ENCODE measurements around the gene NDRG3.
"Not testable (repeated sequence)": the region's sequence is repeated elsewhere in the genome, so short reads cannot be mapped to it uniquely, and the experiment has no call there.

NDRG3 gene

DNA sequence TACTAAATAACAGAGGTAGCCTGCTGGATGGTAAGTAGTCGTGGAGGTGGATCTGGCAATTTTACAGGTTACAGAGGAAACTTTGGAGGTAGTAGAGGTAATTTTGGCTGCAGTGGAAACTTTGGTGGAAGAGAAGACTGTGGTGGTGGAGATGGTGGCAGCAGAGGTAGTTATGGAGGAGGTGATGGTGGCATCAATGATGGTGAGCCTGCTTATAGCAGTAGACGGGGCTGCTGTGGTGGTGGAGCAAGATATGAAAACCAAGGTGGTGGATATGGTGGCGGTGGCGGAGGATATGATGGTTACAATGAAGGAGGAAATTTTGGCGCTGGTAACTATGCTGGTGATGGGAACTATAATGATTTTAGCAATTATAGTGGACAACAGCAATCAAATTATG is 125.0 kb downstream of the NDRG3 start:
- no peak for DNase-seq (ENCODE audit: insufficient read length, low spot score)
- no peak for FAIRE-seq

DNA sequence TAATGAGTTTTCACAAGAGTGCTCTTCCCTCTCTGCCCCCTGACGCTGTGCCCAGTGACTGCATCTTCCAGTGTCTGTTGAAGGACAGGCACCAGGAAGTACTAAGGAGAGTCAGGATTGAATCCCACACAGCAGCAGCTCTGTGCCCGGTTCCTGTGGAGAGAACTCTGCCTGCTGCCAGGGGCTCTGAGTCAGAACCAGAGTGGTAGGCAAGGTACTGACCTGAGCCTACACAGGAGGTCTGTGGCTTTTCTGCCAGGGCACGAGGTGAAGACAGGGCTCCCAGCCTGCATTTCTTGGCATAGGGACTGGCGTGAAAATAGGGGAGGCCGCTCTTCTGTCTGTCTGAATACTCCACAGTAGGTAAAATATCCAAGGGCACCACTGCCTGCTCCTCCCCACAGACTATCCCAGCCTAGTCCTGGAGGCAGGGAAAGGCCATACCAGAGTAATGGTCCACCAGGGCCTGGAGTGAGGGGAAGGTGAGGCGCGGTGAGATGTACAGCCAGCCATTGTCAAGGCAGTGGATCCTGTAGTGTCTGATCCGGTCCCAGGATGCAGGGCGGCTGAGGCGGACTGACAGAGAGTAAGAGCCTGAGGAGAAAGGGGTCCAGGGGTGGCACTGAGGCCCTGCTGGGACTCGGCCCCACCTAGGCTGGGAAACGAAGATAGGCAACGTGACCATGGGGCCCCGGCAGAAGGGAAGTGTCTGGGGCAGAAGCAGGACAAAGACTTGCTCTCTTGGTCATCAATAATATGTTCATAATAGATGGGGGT is 130.9 kb downstream of the NDRG3 start:
- FAIRE-seq (no peak), DNase-seq (ENCODE audit: insufficient read length, low spot score) (no peak)

DNA sequence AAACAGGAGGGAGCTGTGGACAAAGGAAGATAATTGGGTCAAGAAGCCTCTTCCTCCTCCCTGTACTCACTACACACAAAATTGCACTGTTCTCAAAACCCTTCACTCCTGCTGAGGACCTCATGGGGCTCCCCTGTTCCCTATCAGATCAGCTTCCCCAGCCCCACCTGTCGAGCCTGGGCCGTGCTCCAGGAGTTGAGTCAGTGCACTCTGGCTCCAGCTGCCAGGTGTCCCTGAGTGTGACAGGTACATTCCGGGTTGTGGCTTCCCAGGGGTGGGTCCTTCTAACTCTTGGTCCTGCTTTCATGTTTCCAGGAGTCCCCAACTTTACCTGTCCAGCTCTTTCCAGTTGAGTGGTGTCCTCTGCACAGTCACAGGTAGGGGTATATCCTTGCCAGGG is 131.9 kb downstream of the NDRG3 start:
- FAIRE-seq (no peak), DNase-seq (ENCODE audit: insufficient read length, low spot score) (no peak)

DNA sequence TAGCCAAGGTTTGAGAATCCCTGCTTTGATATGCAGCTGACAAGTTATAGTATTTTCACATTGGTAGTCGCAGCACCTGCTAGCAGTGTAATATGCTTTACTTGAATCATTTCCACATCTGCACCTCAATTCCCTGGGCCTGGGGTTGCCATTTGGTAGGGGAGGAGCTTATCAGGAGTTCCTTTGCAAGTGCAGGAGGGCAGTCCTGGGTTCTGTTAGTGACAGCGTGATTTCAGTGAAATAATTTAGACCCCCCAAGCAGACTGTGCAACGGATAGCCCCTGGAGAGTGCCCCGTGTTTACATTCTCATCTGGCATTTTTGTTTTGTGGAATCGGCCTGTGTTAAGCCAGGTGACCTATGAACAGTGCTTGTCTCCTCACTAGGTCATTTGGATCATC is 134.3 kb downstream of the NDRG3 start:
- FAIRE-seq (no peak), DNase-seq (ENCODE audit: insufficient read length, low spot score) (no peak)

GRCh38 chr20:36608388-36608728 is 137.5 kb downstream of the NDRG3 start:
- not testable (repeated sequence) for DNase-seq (ENCODE audit: insufficient read length, low spot score)

GRCh38 chr20:36607586-36608387 is 138.1 kb downstream of the NDRG3 start:
- FAIRE-seq (no peak), DNase-seq (ENCODE audit: insufficient read length, low spot score) (no peak)

More at GRCh38 chr20:36608388-36608728, 137.5 kb downstream of the NDRG3 start:
- FAIRE-seq = not testable (repeated sequence)

DNA sequence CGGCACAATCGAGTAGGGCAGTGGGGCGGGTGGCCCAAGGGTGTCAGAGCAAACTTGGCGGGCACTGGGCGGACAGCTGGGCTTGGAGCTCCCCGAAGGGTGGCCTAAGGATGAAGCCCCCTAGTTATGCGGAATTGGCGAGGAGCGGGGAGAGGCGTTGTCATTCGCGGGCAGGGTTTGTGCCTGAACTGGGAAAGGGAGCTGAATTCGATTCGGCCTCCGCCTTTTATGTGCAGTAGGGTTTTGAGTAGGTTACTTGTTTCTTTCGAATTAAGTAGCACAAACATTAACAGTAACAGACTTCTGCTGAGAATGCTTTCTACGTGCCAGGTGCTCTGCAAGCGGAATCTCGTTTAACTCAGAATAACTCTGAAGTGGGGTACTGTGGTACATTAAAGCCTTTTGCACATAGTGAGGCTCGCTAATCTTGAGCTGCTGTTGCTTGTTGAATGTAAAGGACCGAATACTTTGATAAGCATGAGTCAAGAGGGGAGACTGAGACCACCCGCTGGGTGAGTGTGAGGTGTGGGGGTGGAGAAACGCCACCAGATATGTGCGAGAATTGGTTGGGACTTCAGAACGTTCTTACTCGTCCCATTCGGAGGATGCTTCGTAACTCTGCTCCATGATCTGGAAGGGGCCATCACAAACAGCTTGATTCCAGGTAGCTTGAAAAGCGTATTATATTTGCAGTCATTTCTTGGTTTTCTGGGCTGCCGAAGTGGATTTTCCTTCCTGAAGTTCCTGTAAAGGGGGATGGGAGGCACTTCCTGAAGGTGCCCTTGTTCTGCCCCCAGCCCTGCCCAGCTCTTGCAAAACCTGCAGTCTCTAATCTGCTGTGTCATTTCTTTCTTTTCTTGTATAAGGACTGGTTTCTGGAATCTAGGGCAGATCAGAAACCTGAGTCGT is 139.5 kb downstream of the NDRG3 start:
- FAIRE-seq (peak; percentile 66), DNase-seq (ENCODE audit: insufficient read length, low spot score) (no peak)

DNA sequence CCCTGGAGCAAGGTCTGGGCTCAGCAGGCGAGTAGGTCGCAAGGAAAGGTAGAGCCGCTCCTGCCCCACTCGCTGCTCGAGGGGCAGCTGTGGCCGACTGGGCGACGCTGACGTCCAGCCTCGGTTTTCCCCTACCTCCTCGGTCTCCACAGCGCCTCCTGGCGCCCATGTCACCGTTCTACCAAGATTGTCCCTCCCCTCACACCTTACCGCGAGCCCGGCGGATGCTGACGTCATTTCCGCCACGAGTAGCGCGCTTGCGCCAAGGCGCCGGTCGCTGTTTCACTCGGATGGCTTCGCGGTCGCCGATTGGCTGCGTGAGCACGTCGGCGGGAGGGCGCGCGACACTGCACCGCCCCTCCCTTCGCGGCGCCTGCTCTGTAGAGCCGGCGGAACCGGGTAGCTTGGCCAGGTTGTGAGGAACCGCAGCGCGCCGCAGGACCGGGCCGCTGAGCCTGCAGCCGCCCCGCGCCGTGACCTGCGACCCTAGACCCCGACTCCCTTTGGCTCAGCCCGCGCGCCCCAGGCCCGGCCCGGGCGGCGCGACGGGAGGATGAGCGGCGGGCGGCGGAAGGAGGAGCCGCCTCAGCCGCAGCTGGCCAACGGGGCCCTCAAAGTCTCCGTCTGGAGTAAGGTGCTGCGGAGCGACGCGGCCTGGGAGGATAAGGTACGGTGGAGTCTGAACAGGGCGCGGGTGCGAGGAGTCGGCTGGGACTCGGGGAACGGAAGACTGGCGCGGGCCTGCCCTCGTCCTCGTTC is 140.3 kb downstream of the NDRG3 start, which contains the start of gene RAB5IF:
Gene RAB5IF, plus strand, starts transcription at position 381 of the 759 bp plus-strand sequence. Its CDS starts 173 bp downstream, at position 554.
- DNase-seq (ENCODE audit: insufficient read length, low spot score) (peak; percentile 71), FAIRE-seq (peak; percentile 98)

- DNase-seq (ENCODE audit: insufficient read length, low spot score) (peak; percentile 28), FAIRE-seq (no peak)
These were observed 140.9 kb downstream of the NDRG3 start for GRCh38 chr20:36604952-36605398.
